ENCODE measurements around the gene IL6ST.
"Not testable (repeated sequence)": the region's sequence is repeated elsewhere in the genome, so short reads cannot be mapped to it uniquely, and the experiment has no call there.

Gene IL6ST

GRCh38 chr5:55973296-55973695, 21.5 kb downstream of the IL6ST start:
- no peak for DNase-seq (ENCODE audit: extremely low read depth in 1 of 2, low read depth in 1 of 2)

- no peak for DNase-seq (ENCODE audit: extremely low read depth in 1 of 2, low read depth in 1 of 2)
Observed at GRCh38 chr5:55969956-55970355, 24.8 kb downstream of the IL6ST start.

- no peak for DNase-seq (ENCODE audit: extremely low read depth in 1 of 2, low read depth in 1 of 2)
Observed at GRCh38 chr5:55966284-55966683, 28.5 kb downstream of the IL6ST start.

GRCh38 chr5:55965525-55965924, 29.2 kb downstream of the IL6ST start:
- DNase-seq (ENCODE audit: extremely low read depth in 1 of 2, low read depth in 1 of 2), result no peak

GRCh38 chr5:55960779-55961178, 34.0 kb downstream of the IL6ST start:
- no peak for DNase-seq (ENCODE audit: extremely low read depth in 1 of 2, low read depth in 1 of 2)

GRCh38 chr5:55959208-55959607, 35.6 kb downstream of the IL6ST start:
- DNase-seq (ENCODE audit: extremely low read depth in 1 of 2, low read depth in 1 of 2), result no peak

GRCh38 chr5:55941154-55941553, 53.6 kb downstream of the IL6ST start:
- DNase-seq (ENCODE audit: extremely low read depth in 1 of 2, low read depth in 1 of 2), result not testable (repeated sequence)

- not testable (repeated sequence) for DNase-seq (ENCODE audit: extremely low read depth in 1 of 2, low read depth in 1 of 2)
Observed at GRCh38 chr5:55937598-55937997, 57.2 kb downstream of the IL6ST start.

GRCh38 chr5:55936100-55936693, 58.6 kb downstream of the IL6ST start:
- peak; percentile 37 to 67 for DNase-seq (ENCODE audit: extremely low read depth in 1 of 2, low read depth in 1 of 2)

GRCh38 chr5:55935371-55935770, 59.4 kb downstream of the IL6ST start:
- no peak for DNase-seq (ENCODE audit: extremely low read depth in 1 of 2, low read depth in 1 of 2)

- DNase-seq (ENCODE audit: extremely low read depth in 1 of 2, low read depth in 1 of 2), result no peak
Observed at GRCh38 chr5:55934720-55935119, 60.0 kb downstream of the IL6ST start.

- no peak for DNase-seq (ENCODE audit: extremely low read depth in 1 of 2, low read depth in 1 of 2)
Observed at GRCh38 chr5:55934115-55934613, 60.6 kb downstream of the IL6ST start.

GRCh38 chr5:55933377-55934114, 61.2 kb downstream of the IL6ST start:
- no peak for DNase-seq (ENCODE audit: extremely low read depth in 1 of 2, low read depth in 1 of 2)

- no peak for DNase-seq (ENCODE audit: extremely low read depth in 1 of 2, low read depth in 1 of 2)
Observed at GRCh38 chr5:55932700-55933099, 62.1 kb downstream of the IL6ST start.

GRCh38 chr5:55929020-55929799, 65.6 kb downstream of the IL6ST start:
- no peak for DNase-seq (ENCODE audit: extremely low read depth in 1 of 2, low read depth in 1 of 2)

GRCh38 chr5:55927861-55928655, 66.7 kb downstream of the IL6ST start:
- DNase-seq (ENCODE audit: extremely low read depth in 1 of 2, low read depth in 1 of 2), result no peak

GRCh38 chr5:55926476-55926875, 68.3 kb downstream of the IL6ST start:
- no peak for DNase-seq (ENCODE audit: extremely low read depth in 1 of 2, low read depth in 1 of 2)

GRCh38 chr5:55925712-55926111, 69.1 kb downstream of the IL6ST start:
- DNase-seq (ENCODE audit: extremely low read depth in 1 of 2, low read depth in 1 of 2), result no peak

GRCh38 chr5:55925181-55925580, 69.6 kb downstream of the IL6ST start:
- DNase-seq (ENCODE audit: extremely low read depth in 1 of 2, low read depth in 1 of 2), result no peak

GRCh38 chr5:55924744-55925143, 70.0 kb downstream of the IL6ST start:
- no peak for DNase-seq (ENCODE audit: extremely low read depth in 1 of 2, low read depth in 1 of 2)
